ENCODE measurements around the gene CD52.

The CD52 gene

DNA sequence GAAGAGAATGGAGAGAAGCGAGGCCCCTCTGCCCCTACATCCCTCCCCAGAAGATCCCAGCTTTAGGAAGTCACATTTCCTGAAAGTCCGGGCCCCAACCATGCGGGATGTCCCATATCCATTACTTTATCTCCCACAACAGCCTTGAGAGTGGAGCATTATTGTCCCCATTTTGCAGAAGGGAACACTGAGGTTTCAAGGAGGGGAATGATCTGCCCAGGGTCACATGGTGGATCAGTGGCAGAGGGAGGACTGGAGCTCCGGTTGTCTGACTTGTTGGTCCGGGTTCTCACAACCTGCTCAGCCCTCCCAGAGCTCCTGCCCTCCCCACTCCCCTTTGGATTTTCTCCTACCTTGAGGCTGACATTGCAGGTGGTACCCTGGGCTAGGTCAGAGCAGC lies 38.3 kb downstream of the CD52 start:
- no peak for DNase-seq (ENCODE audit: low spot score)

DNA sequence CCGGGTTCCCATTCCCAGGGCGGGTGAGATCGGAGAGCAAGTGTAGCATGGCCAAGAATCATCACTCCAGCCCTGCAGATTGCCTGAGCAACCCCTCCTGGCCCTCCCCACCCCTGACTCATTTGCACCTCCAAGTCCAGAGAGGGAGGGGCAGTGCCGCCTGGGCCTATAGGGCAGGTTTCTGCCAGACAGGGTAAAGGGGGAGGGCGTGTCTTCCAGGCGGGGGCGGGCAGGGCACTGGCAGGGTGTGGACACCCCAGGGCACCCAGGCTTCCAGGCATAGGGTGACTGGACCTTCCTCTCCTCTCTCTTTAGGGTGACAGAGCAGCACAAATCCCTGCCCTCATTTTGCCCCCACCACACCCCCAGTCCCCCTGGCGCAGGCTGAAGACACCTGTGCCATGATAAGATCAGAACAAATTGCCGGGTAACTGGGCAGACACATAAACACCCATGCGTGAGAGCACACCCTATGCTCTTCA lies 39.4 kb downstream of the CD52 start:
- DNase-seq (ENCODE audit: low spot score) = no peak

DNA sequence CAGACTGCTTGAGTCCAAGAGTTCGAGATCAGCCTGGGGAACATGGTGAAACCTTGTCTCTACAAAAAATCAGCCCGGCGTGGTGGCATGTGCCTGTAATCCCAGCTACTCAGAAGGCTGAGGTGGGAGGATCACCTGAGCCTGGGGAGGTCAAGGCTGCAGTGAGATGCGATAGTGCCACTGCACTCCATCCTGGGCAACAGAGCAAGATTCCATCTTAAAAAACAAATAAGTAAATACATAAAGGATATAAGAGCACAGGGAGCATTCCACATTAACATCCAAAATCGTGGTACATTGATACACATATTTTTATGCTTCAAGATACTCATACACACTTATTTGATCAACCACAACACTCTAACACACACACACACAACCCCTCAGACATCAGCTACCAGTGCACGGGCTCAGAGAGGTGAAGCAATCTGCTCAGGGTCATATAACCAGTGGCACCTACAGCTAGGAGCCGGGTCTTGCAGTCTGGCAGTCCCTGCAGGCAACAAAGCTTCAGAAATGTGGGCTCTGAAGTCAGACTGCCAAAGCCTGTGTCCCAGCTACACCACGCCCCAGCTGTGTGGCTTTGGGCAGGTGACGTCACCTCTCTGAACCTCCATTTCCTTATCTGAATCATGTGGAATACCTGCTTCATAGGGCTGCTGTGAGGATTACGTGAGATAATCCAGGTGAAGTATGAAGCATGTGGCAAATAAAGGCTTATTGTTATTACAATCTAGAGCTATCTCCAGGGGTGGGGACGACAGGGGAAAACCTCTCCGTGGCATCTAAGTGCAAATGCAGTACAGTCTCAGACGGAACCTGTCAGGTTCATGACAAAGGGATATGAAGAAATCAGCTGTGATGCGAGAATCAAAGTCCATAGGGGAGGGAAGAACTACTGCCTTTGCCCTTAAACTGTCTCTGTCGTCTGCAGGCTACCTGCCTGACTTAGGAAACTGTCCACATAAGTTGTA lies 40.9 kb downstream of the CD52 start:
- peak; percentile 80 for DNase-seq (ENCODE audit: low spot score)

GRCh38 chr1:26359981-26360806 lies 42.4 kb downstream of the CD52 start:
- DNase-seq (ENCODE audit: low spot score) = peak; percentile 28

DNA sequence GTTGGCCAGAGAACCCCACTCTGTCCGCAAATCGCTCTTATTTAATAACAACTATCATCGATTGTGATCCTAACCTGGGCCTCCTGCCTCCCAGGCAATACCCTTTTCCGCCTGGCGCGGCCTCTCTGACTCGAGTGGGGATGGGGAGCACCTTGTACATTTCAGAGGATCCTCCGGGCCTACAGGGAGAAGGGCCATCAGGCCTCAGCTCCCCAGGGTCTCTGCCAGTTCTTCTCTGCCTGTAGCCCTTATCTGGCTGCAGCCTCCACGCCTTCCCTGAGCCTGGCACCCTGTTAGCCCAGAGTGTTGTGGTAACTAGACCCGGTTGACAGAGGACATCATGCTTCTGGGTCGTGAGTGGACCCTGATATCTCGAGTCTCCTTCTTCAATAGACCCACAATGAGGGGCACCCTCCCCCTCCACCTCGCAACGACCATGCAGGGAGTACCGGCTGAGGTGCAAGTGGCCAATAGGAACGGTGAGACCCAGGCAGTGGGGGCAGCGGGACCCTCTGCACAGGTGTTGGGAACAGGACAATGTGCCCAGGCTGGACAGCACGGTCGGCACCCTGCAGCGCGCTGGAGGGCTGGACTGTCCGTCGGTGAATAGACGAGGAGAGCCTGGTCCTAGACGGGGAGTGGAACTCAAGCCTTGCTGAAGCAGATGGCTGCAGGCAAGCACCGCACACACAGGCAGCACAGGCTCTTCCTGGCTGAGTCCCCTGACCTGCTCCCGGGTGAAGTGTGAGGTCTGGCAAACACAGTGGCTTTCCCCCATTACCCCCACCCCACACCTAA lies 43.2 kb downstream of the CD52 start:
- no peak for DNase-seq (ENCODE audit: low spot score)

DNA sequence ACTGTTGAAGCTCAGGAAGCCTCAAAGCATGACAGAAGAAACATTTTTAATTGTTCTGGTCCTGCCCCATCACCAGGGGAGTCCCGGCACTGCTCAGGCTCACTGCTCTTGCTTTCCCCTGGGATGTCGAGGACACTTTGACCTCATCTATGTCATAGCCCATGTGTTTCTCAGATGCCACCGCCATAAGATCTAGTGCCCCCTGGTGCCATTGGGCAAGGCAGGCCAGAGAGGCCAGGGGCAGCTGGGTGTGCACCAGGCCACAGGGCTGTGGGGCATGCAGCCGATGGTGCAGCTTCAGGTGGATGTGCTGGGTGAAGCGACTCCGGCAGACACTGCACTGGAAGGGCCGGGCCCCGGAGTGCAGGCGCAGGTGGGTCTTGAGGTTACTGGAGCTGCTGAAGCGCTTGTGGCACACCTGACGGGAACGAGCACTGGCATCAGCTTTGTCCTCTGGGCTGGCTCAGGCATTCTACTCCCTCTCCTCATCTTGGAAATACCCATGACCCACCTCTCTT lies 43.9 kb downstream of the CD52 start:
- no peak for DNase-seq (ENCODE audit: low spot score)

GRCh38 chr1:26362331-26362730 lies 44.6 kb downstream of the CD52 start:
- DNase-seq (ENCODE audit: low spot score) = no peak

GRCh38 chr1:26363549-26364448 lies 46.0 kb downstream of the CD52 start:
- peak; percentile 87 for DNase-seq (ENCODE audit: low spot score)

- DNase-seq (ENCODE audit: low spot score) = no peak
These were observed 47.2 kb downstream of the CD52 start for GRCh38 chr1:26364956-26365355.

GRCh38 chr1:26367441-26367840 lies 49.7 kb downstream of the CD52 start:
- no peak for DNase-seq (ENCODE audit: low spot score)

DNA sequence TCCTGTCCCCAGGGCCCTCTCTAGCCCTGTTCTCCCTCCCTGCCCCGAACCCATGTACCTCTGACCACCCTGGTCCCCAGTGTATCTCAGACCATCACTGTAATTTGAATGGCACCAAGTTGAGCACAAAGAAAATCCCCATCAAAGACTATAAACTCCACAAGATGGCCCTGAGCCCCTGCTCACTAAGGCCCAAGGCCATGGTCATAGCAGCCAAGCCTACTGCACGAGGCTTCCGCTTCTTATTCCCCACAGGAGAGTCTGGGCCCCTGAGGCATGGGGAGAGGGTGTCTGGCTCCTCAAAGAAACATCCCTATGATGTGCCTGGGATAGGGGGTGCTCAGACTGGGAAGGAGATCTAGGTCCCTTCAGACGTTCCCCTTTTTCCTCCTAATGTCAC lies 50.2 kb downstream of the CD52 start:
- no peak for DNase-seq (ENCODE audit: low spot score)

DNA sequence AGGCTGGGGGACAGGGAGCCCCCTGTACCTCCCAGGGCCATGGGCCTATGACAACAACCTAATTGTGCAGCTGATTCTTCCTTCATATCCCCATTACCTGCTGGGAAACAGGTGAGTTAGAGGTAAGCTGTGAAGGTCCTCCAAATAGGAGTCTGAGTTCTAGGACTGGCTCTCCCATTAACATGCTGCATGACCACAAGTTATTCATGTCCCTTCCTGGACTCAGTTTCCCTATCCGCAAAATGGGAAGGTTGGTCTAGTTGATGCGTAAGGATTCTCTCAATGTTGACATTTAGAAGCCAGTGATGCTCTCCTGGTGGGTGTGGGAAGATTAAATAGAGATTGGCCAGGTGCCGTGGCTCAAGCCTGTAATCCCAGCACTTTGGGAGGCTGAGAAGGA lies 50.7 kb downstream of the CD52 start:
- no peak for DNase-seq (ENCODE audit: low spot score)

All from CD4-positive, alpha-beta T cell treated with Interleukin-15 for 4 hours (primary cell).